Measurements from ENCODE around the gene RWDD1. TPM values are rescaled to one million over a fixed set of nuclear protein-coding genes. Genes with fewer than 3 reads are reported as not detected.
"Not testable (repeated sequence)": the region's sequence is repeated elsewhere in the genome, so short reads cannot be mapped to it uniquely, and the experiment has no call there.

RWDD1 gene
- total and polyA plus RNA-seq, 5 donors from 2014 or later, result 49.5 to 97.8 (median 70.7) TPM

GRCh38 chr6:116586738-116587137 is 15.4 kb downstream of the RWDD1 start:
- no peak overlapping the region for H3K27ac ChIP-seq (ENCODE audit: insufficient read depth, low read length, poor library complexity, severe bottlenecking)
- Mint-ChIP-seq H3K4me3 (no peak overlapping the region), H3K27ac (no peak overlapping the region), H3K9me3 (no peaks in the 10 kb centered on the region), H3K36me3 (peaks cover 39% of the 10 kb centered on the region), H3K4me1 (peaks cover 0 to 17% (median 5%) of the 10 kb centered on the region in 4 donors), H3K27me3 (no peaks in the 10 kb centered on the region)
- no peak overlapping the region for H3K4me3 ChIP-seq (ENCODE audit: low read depth, low read length)
- H3K27me3 ChIP-seq (ENCODE audit: control insufficient read depth, insufficient read depth, low read length), result no peaks in the 10 kb centered on the region
- no peaks in the 10 kb centered on the region for H3K9me3 ChIP-seq (ENCODE audit: control insufficient read depth in 2 of 2, low read length in 2 of 2)
- peaks cover 75% of the 10 kb centered on the region for H3K36me3 ChIP-seq (ENCODE audit: control insufficient read depth, insufficient read depth, low read length)
- H3K4me1 ChIP-seq (ENCODE audit: control insufficient read depth, insufficient read depth, low read length, poor library complexity, severe bottlenecking), result no peaks in the 10 kb centered on the region
- ATAC-seq (ENCODE audit: low read depth in 2 of 2) (no peak), DNase-seq (no peak)

GRCh38 chr6:116595247-116595646 is 23.9 kb downstream of the RWDD1 start:
- Mint-ChIP-seq H3K9me3 (peaks cover 0 to 3% (median 0%) of the 10 kb centered on the region in 7 donors), H3K4me3 (no peak overlapping the region), H3K36me3 (peaks cover 57% of the 10 kb centered on the region), H3K4me1 (peaks cover 0 to 3% (median 0%) of the 10 kb centered on the region in 4 donors), H3K27ac (no peak overlapping the region), H3K27me3 (no peaks in the 10 kb centered on the region)
- H3K4me3 ChIP-seq (ENCODE audit: low read depth, low read length), result no peak overlapping the region
- H3K36me3 ChIP-seq (ENCODE audit: control insufficient read depth, insufficient read depth, low read length), result peaks cover 52% of the 10 kb centered on the region
- no peak overlapping the region for H3K27ac ChIP-seq (ENCODE audit: insufficient read depth, low read length, poor library complexity, severe bottlenecking)
- no peaks in the 10 kb centered on the region for H3K4me1 ChIP-seq (ENCODE audit: control insufficient read depth, insufficient read depth, low read length, poor library complexity, severe bottlenecking)
- ATAC-seq (ENCODE audit: low read depth in 2 of 2) (no peak), DNase-seq (no peak)
- no peaks in the 10 kb centered on the region for H3K27me3 ChIP-seq (ENCODE audit: control insufficient read depth, insufficient read depth, low read length)
- no peaks in the 10 kb centered on the region for H3K9me3 ChIP-seq (ENCODE audit: control insufficient read depth in 2 of 2, low read length in 2 of 2)

- no peaks in the 10 kb centered on the region for H3K27me3 Mint-ChIP-seq
- H3K36me3 Mint-ChIP-seq, result peaks cover 54% of the 10 kb centered on the region
- Histone ChIP-seq H3K27me3 (ENCODE audit: control insufficient read depth, insufficient read depth, low read length) (no peaks in the 10 kb centered on the region), H3K27ac (ENCODE audit: insufficient read depth, low read length, poor library complexity, severe bottlenecking) (no peak overlapping the region), H3K9me3 (ENCODE audit: control insufficient read depth in 2 of 2, low read length in 2 of 2) (no peaks in the 10 kb centered on the region), H3K36me3 (ENCODE audit: control insufficient read depth, insufficient read depth, low read length) (peaks cover 36% of the 10 kb centered on the region), H3K4me3 (ENCODE audit: low read depth, low read length) (no peak overlapping the region), H3K4me1 (ENCODE audit: control insufficient read depth, insufficient read depth, low read length, poor library complexity, severe bottlenecking) (no peaks in the 10 kb centered on the region)
- peaks cover 0 to 3% (median 0%) of the 10 kb centered on the region in 4 donors for H3K4me1 Mint-ChIP-seq
- peaks cover 0 to 3% (median 0%) of the 10 kb centered on the region in 7 donors for H3K9me3 Mint-ChIP-seq
- no peak overlapping the region for H3K27ac Mint-ChIP-seq
- no peak overlapping the region for H3K4me3 Mint-ChIP-seq
- DNase-seq (no peak), ATAC-seq (ENCODE audit: low read depth in 2 of 2) (no peak)
Measured at GRCh38 chr6:116596815-116597214, 25.5 kb downstream of the RWDD1 start.

GRCh38 chr6:116603916-116604315 is 32.6 kb downstream of the RWDD1 start:
- not testable (repeated sequence) for H3K4me3 ChIP-seq (ENCODE audit: low read depth, low read length); DNase-seq; H3K9me3 ChIP-seq (ENCODE audit: control insufficient read depth in 2 of 2, low read length in 2 of 2); H3K27ac ChIP-seq (ENCODE audit: insufficient read depth, low read length, poor library complexity, severe bottlenecking); H3K27me3 Mint-ChIP-seq; H3K27me3 ChIP-seq (ENCODE audit: control insufficient read depth, insufficient read depth, low read length); H3K36me3 ChIP-seq (ENCODE audit: control insufficient read depth, insufficient read depth, low read length); H3K4me1 ChIP-seq (ENCODE audit: control insufficient read depth, insufficient read depth, low read length, poor library complexity, severe bottlenecking); H3K4me3 Mint-ChIP-seq; H3K27ac Mint-ChIP-seq; H3K4me1 Mint-ChIP-seq; ATAC-seq (ENCODE audit: low read depth in 2 of 2)
- Mint-ChIP-seq H3K9me3 (peaks cover 0 to 17% (median 4%) of the 10 kb centered on the region in 7 donors), H3K36me3 (peaks cover 28% of the 10 kb centered on the region)

- not testable (repeated sequence) for H3K4me1 ChIP-seq (ENCODE audit: control insufficient read depth, insufficient read depth, low read length, poor library complexity, severe bottlenecking); H3K36me3 ChIP-seq (ENCODE audit: control insufficient read depth, insufficient read depth, low read length); H3K4me3 Mint-ChIP-seq; DNase-seq; H3K4me1 Mint-ChIP-seq; H3K4me3 ChIP-seq (ENCODE audit: low read depth, low read length); H3K27me3 Mint-ChIP-seq; H3K27me3 ChIP-seq (ENCODE audit: control insufficient read depth, insufficient read depth, low read length); H3K27ac ChIP-seq (ENCODE audit: insufficient read depth, low read length, poor library complexity, severe bottlenecking); ATAC-seq (ENCODE audit: low read depth in 2 of 2); H3K27ac Mint-ChIP-seq; H3K9me3 ChIP-seq (ENCODE audit: control insufficient read depth in 2 of 2, low read length in 2 of 2)
- Mint-ChIP-seq H3K9me3 (peaks cover 0 to 17% (median 4%) of the 10 kb centered on the region in 7 donors), H3K36me3 (peaks cover 19% of the 10 kb centered on the region)
Measured at GRCh38 chr6:116604868-116605267, 33.6 kb downstream of the RWDD1 start.

- Histone ChIP-seq H3K27me3 (ENCODE audit: control insufficient read depth, insufficient read depth, low read length) (peaks cover 1% of the 10 kb centered on the region), H3K9me3 (ENCODE audit: control insufficient read depth in 2 of 2, low read length in 2 of 2) (no peaks in the 10 kb centered on the region), H3K4me3 (ENCODE audit: low read depth, low read length) (no peak overlapping the region), H3K36me3 (ENCODE audit: control insufficient read depth, insufficient read depth, low read length) (no peaks in the 10 kb centered on the region), H3K4me1 (ENCODE audit: control insufficient read depth, insufficient read depth, low read length, poor library complexity, severe bottlenecking) (no peaks in the 10 kb centered on the region), H3K27ac (ENCODE audit: insufficient read depth, low read length, poor library complexity, severe bottlenecking) (no peak overlapping the region)
- Mint-ChIP-seq H3K27me3 (peaks cover 6% of the 10 kb centered on the region), H3K4me1 (no peaks in the 10 kb centered on the region), H3K27ac (no peak overlapping the region), H3K9me3 (peaks cover 0 to 17% (median 4%) of the 10 kb centered on the region in 7 donors), H3K4me3 (no peak overlapping the region), H3K36me3 (peaks cover 16% of the 10 kb centered on the region)
- no peak for ATAC-seq (ENCODE audit: low read depth in 2 of 2)
- DNase-seq, result no peak
Measured at GRCh38 chr6:116605935-116606334, 34.6 kb downstream of the RWDD1 start.

DNA sequence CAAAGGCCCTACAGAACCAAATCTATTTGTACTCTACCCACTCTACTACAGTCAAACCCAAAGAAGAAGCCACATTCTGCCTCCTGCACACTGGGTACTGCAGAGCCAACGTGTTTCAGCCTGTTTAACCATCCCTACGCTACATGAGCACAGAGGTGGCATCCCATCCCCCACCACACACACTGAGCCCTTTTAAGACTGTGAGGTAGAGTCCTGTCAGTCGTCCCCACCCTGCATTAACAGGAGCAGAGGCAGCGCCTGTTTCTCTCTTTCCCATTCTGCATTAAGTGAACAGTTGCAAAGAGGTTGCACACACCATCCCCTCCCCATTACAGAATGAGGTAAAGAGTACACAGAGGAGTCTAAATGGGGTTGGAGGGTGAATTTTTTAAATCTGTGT is 39.8 kb downstream of the RWDD1 start:
- H3K36me3 ChIP-seq (ENCODE audit: control insufficient read depth, insufficient read depth, low read length), result no peaks in the 10 kb centered on the region
- H3K4me1 ChIP-seq (ENCODE audit: control insufficient read depth, insufficient read depth, low read length, poor library complexity, severe bottlenecking), result peaks cover 3% of the 10 kb centered on the region
- peaks cover 6% of the 10 kb centered on the region for H3K27me3 ChIP-seq (ENCODE audit: control insufficient read depth, insufficient read depth, low read length)
- DNase-seq (no peak), ATAC-seq (ENCODE audit: low read depth in 2 of 2) (no peak)
- Mint-ChIP-seq H3K4me3 (no peak overlapping the region), H3K4me1 (peaks cover 0 to 4% (median 2%) of the 10 kb centered on the region in 4 donors), H3K27ac (no peak overlapping the region), H3K36me3 (peaks cover 7% of the 10 kb centered on the region), H3K27me3 (peaks cover 14% of the 10 kb centered on the region), H3K9me3 (peaks cover 0 to 4% (median 0%) of the 10 kb centered on the region in 7 donors)
- H3K9me3 ChIP-seq (ENCODE audit: control insufficient read depth in 2 of 2, low read length in 2 of 2), result no peaks in the 10 kb centered on the region
- no peak overlapping the region for H3K27ac ChIP-seq (ENCODE audit: insufficient read depth, low read length, poor library complexity, severe bottlenecking)
- no peak overlapping the region for H3K4me3 ChIP-seq (ENCODE audit: low read depth, low read length)

GRCh38 chr6:116615937-116616736 is 44.8 kb downstream of the RWDD1 start, which contains the start of gene RSPH4A:
Gene RSPH4A (plus strand): TSS chr6:116616479. CDS start chr6:116616624, 145 bp downstream.
- H3K9me3 ChIP-seq (ENCODE audit: control insufficient read depth in 2 of 2, low read length in 2 of 2), result no peaks in the 10 kb centered on the region
- peaks cover 0 to 18% (median 11%) of the 10 kb centered on the region in 4 donors for H3K4me1 Mint-ChIP-seq
- DNase-seq (peak; percentile 10 to 83 (median 49)), ATAC-seq (ENCODE audit: low read depth in 2 of 2) (peak; percentile 63 to 82)
- peaks cover 3% of the 10 kb centered on the region for H3K27me3 ChIP-seq (ENCODE audit: control insufficient read depth, insufficient read depth, low read length)
- H3K9me3 Mint-ChIP-seq, result peaks cover 0 to 3% (median 0%) of the 10 kb centered on the region in 7 donors
- H3K27ac ChIP-seq (ENCODE audit: insufficient read depth, low read length, poor library complexity, severe bottlenecking), result no peak within 1 kb of the TSS
- peaks cover 7% of the 10 kb centered on the region for H3K27me3 Mint-ChIP-seq
- H3K4me3 ChIP-seq (ENCODE audit: low read depth, low read length), result peak within 1 kb of the TSS; percentile 74
- H3K27ac Mint-ChIP-seq, result peak within 1 kb of the TSS in 2 of 3 donors; percentile 49 to 55
- H3K4me3 Mint-ChIP-seq, result peak within 1 kb of the TSS; percentile 55 to 86 (median 78)
- H3K36me3 ChIP-seq (ENCODE audit: control insufficient read depth, insufficient read depth, low read length), result no peaks in the 10 kb centered on the region
- peaks cover 1% of the 10 kb centered on the region for H3K36me3 Mint-ChIP-seq
- H3K4me1 ChIP-seq (ENCODE audit: control insufficient read depth, insufficient read depth, low read length, poor library complexity, severe bottlenecking), result peaks cover 13% of the 10 kb centered on the region

All from CD4-positive, CD25-positive, alpha-beta regulatory T cell (primary cell).